MM.1S (cell line): ENCODE measurements around the gene CTCF.

ENCODE experiments used
- DNase-seq: peaks from one replicate; pipeline ENCODE4 v3.0.0-alpha.2; 2015
- H2AFZ ChIP-seq: fragments of 300-600 bp; sonication (generic); 2 replicates; pipeline ENCODE4 v1.6.0; 2016; ENCODE audit warnings: antibody characterized with exemption, low read length
- H3F3A ChIP-seq: fragments of 300-600 bp; sonication (generic); 2 replicates; pipeline ENCODE4 v1.6.1; 2016; ENCODE audit warnings: mild to moderate bottlenecking, antibody characterized with exemption, low read length, moderate library complexity, mixed read lengths; ENCODE audit not compliant: insufficient read depth
- H3K27ac ChIP-seq: fragments of 300-600 bp; sonication (generic); 2 replicates; pipeline ENCODE4 v1.5.1; 2016; ENCODE audit warnings: mild to moderate bottlenecking, low read length
- H3K27me3 ChIP-seq: fragments of 300-600 bp; sonication (generic); replicated peaks from 2 replicates; pipeline ENCODE4 v1.6.0; 2016; ENCODE audit warnings: low read length; ENCODE audit not compliant: insufficient read depth
- H3K36me3 ChIP-seq: fragments of 300-600 bp; sonication (generic); replicated peaks from 2 replicates; pipeline ENCODE4 v1.6.1; 2016; ENCODE audit warnings: mild to moderate bottlenecking, low read length, mixed read lengths; ENCODE audit not compliant: insufficient read depth
- H3K4me1 ChIP-seq: fragments of 300-600 bp; sonication (generic); 2 replicates; pipeline ENCODE4 v1.6.1; 2016; ENCODE audit warnings: low read length, mixed read lengths
- H3K4me2 ChIP-seq: fragments of 300-600 bp; sonication (generic); 2 replicates; pipeline ENCODE4 v1.6.0; 2016; ENCODE audit warnings: low read depth, low read length
- H3K4me3 ChIP-seq: fragments of 300-600 bp; sonication (generic); 2 replicates; pipeline ENCODE4 v1.5.1; 2016; ENCODE audit warnings: low read length, mixed read lengths
- H3K79me2 ChIP-seq: fragments of 300-600 bp; sonication (generic); 2 replicates; pipeline ENCODE4 v1.6.1; 2016; ENCODE audit warnings: mixed run types, low read length, mixed read lengths
- H3K9ac ChIP-seq: fragments of 300-600 bp; sonication (generic); 2 replicates; pipeline ENCODE4 v1.6.1; 2016; ENCODE audit warnings: low read length, mixed read lengths
- H3K9me2 ChIP-seq: fragments of 300-600 bp; sonication (generic); replicated peaks from 2 replicates; pipeline ENCODE4 v1.6.1; 2016; ENCODE audit warnings: mild to moderate bottlenecking, low read length, mixed read lengths; ENCODE audit not compliant: insufficient read depth
- H3K9me3 ChIP-seq: fragments of 300-600 bp; sonication (generic); replicated peaks from 2 replicates; pipeline ENCODE4 v1.6.1; 2016; ENCODE audit warnings: mild to moderate bottlenecking, low read length, mixed read lengths; ENCODE audit not compliant: insufficient read depth
- H4K20me1 ChIP-seq: fragments of 300-600 bp; sonication (generic); 2 replicates; pipeline ENCODE4 v1.6.1; 2016; ENCODE audit warnings: mild to moderate bottlenecking, low read length, moderate library complexity, mixed read lengths; ENCODE audit not compliant: insufficient read depth
- EZH2 ChIP-seq: fragments of 300-600 bp; sonication (generic); optimal IDR thresholded peaks from 2 replicates; pipeline ENCODE3; 2017; ENCODE audit warnings: low read depth, mild to moderate bottlenecking, antibody characterized with exemption, low read length, mixed read lengths
- EZH2phosphoT487 ChIP-seq: fragments of 300-600 bp; sonication (generic); IDR thresholded peaks from 2 replicates; pipeline ENCODE4 v1.6.1; 2018; ENCODE audit warnings: antibody characterized with exemption, low read length
- TF ChIP-seq, protein P1 (sequence below): fragments of 300-600 bp; sonication (generic); IDR thresholded peaks from 2 replicates; pipeline ENCODE4 v1.5.1; 2016; ENCODE audit warnings: antibody characterized with exemption, low read length, mixed read lengths

The CTCF gene

DNA sequence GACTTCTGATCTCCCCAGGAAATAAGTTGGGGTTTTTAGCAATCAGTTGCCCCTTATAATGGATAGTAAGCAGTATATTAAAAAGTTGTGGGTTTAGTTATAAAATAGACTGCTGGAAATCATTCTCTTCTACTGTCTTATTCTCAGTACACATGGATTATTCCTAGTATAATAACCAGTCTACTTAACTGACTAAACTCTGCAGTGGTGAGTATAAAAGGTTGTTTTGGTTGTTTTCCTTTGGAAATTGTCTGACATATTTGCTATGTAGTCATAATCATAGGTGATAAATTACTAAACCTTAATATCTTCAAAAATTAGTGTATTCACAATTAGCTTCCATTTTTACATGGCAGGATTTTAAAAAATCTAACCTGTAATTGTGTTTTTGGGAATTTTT lies 31.4 kb downstream of the CTCF start:
- Histone ChIP-seq H3K36me3 (no peaks in the 10 kb centered on the region; the same call in none of the 2 replicates), H3K4me1 (no peaks in the 10 kb centered on the region), H3K27me3 (no peaks in the 10 kb centered on the region), H3K79me2 (peaks cover 55% of the 10 kb centered on the region), H3K9me3 (no peaks in the 10 kb centered on the region), H3K4me2 (no peak overlapping the region), H3K9me2 (no peaks in the 10 kb centered on the region), H3K4me3 (no peak overlapping the region), H4K20me1 (0 out of 2 replicates have a peak, but pooled peaks cover 7% of the 10 kb centered on the region), H3K27ac (no peak overlapping the region), H3K9ac (no peak overlapping the region), H3F3A (no peaks in the 10 kb centered on the region), H2AFZ (no peak overlapping the region)
- TF ChIP-seq, protein P1, sequence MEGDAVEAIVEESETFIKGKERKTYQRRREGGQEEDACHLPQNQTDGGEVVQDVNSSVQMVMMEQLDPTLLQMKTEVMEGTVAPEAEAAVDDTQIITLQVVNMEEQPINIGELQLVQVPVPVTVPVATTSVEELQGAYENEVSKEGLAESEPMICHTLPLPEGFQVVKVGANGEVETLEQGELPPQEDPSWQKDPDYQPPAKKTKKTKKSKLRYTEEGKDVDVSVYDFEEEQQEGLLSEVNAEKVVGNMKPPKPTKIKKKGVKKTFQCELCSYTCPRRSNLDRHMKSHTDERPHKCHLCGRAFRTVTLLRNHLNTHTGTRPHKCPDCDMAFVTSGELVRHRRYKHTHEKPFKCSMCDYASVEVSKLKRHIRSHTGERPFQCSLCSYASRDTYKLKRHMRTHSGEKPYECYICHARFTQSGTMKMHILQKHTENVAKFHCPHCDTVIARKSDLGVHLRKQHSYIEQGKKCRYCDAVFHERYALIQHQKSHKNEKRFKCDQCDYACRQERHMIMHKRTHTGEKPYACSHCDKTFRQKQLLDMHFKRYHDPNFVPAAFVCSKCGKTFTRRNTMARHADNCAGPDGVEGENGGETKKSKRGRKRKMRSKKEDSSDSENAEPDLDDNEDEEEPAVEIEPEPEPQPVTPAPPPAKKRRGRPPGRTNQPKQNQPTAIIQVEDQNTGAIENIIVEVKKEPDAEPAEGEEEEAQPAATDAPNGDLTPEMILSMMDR = no peak
- TF ChIP-seq EZH2 (no peak), EZH2phosphoT487 (no peak)
- no peak for DNase-seq

DNA sequence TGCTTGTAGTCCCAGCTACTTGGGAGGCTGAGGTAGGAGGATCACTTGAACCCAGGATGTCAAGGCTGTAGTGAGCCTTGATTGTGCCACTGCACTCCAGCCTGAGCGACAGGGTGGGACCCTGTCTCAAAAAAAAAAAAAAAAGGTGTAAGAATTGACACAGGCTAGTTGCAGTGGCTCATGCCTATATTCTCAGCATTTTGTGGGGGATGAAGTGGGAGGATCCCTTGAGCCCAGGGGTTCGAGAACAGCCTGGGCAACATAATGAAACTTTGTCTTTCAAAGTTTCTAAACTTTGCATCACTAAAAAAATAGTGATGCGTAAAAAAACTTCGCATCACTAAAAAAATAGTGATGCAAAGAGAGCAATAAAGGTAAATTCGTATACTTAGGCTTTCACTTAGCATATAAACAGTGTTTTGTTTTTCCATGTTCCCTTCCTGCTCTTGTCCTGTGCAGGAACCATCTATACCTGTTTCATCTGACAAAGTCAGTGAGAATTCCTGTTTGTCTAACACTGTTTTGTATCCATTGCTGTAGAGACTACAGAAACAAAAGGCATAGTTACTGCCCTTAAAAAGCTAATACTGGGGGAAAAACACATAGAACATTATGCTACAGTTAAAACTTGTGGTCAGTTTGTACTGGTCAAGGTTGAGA lies 32.1 kb downstream of the CTCF start:
- Histone ChIP-seq H2AFZ (no peak overlapping the region), H3K9me3 (no peaks in the 10 kb centered on the region), H3K4me3 (no peak overlapping the region), H4K20me1 (0 out of 2 replicates have a peak, but pooled peaks cover 7% of the 10 kb centered on the region), H3K27me3 (no peaks in the 10 kb centered on the region), H3K36me3 (no peaks in the 10 kb centered on the region; the same call in none of the 2 replicates), H3K27ac (no peak overlapping the region), H3K4me2 (no peak overlapping the region), H3K9ac (no peak overlapping the region), H3K4me1 (no peaks in the 10 kb centered on the region), H3K9me2 (no peaks in the 10 kb centered on the region), H3K79me2 (peaks cover 61% of the 10 kb centered on the region), H3F3A (0 out of 2 replicates have a peak, but pooled peaks cover under 1% of the 10 kb centered on the region)
- no peak for TF ChIP-seq EZH2
- no peak for TF ChIP-seq EZH2phosphoT487
- TF ChIP-seq, protein P1 = no peak
- no peak for DNase-seq

DNA sequence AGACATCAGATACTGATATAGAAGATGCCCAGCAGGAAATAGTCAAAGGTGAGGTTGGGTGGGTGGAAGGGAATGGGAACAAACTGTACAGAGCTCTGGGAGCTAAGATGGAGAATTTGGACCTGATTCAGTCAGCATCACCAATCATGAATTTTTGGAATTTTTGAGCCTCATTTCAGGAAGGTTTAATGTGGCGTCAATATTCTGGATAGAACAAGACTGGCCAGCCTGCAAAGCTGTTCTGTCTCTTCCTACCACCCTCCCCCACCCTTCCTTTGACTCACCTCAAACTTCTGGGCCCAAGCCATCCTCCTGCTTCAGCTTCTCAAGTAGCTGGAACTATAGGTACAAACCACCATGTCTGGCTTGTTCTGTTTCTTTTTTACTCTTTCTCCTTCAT lies 32.6 kb downstream of the CTCF start:
- no peaks in the 10 kb centered on the region; the same call in 1 of the 2 replicates for H3K36me3 ChIP-seq
- H4K20me1 ChIP-seq = 0 out of 2 replicates have a peak, but pooled peaks cover 7% of the 10 kb centered on the region
- H3K4me3 ChIP-seq = no peak overlapping the region
- H3K27ac ChIP-seq = no peak overlapping the region
- no peaks in the 10 kb centered on the region for H3K27me3 ChIP-seq
- H2AFZ ChIP-seq = no peak overlapping the region
- H3K4me1 ChIP-seq = no peaks in the 10 kb centered on the region
- H3K9ac ChIP-seq = no peak overlapping the region
- H3K9me3 ChIP-seq = no peaks in the 10 kb centered on the region
- peaks cover 67% of the 10 kb centered on the region for H3K79me2 ChIP-seq
- no peaks in the 10 kb centered on the region for H3K9me2 ChIP-seq
- no peak for DNase-seq
- H3F3A ChIP-seq = 0 out of 2 replicates have a peak, but pooled peaks cover 3% of the 10 kb centered on the region
- TF ChIP-seq, protein P1 = no peak
- no peak for TF ChIP-seq EZH2
- no peak for TF ChIP-seq EZH2phosphoT487
- no peak overlapping the region for H3K4me2 ChIP-seq
